C4-2B (cell line): ENCODE measurements around the gene CHST11.

Source experiments
- H3K27ac ChIP-seq: fragments of 450-650 bp; 2 replicates; pipeline ENCODE4 v1.5.1; 2017
- CTCF ChIP-seq: fragments of 450-650 bp; conservative IDR thresholded peaks from 2 replicates; pipeline ENCODE4 v1.5.1; 2017; ENCODE audit warnings: mild to moderate bottlenecking
- ZFX ChIP-seq: fragments of 450-650 bp; IDR thresholded peaks from 2 replicates; pipeline ENCODE4 v1.6.1; 2017

CHST11 gene

GRCh38 chr12:104747330-104747729 lies 290.6 kb downstream of the CHST11 start:
- TF ChIP-seq ZFX (no peak), CTCF (no peak)
- H3K27ac ChIP-seq: no peak overlapping the region

- H3K27ac ChIP-seq: no peak overlapping the region
Observed at GRCh38 chr12:104747955-104748354, 291.2 kb downstream of the CHST11 start.

GRCh38 chr12:104748356-104748755 lies 291.6 kb downstream of the CHST11 start:
- TF ChIP-seq ZFX (no peak), CTCF (no peak)
- no peak overlapping the region for H3K27ac ChIP-seq

More at GRCh38 chr12:104747955-104748354, 291.2 kb downstream of the CHST11 start:
- TF ChIP-seq CTCF (no peak), ZFX (no peak)

GRCh38 chr12:104748790-104749189 lies 292.0 kb downstream of the CHST11 start:
- TF ChIP-seq ZFX: no peak
- no peak for TF ChIP-seq CTCF

GRCh38 chr12:104749545-104749944 lies 292.8 kb downstream of the CHST11 start:
- no peak overlapping the region for H3K27ac ChIP-seq
- TF ChIP-seq ZFX: no peak
- TF ChIP-seq CTCF: no peak

More at GRCh38 chr12:104748790-104749189, 292.0 kb downstream of the CHST11 start:
- no peak overlapping the region for H3K27ac ChIP-seq

- no peak overlapping the region for H3K27ac ChIP-seq
Observed at GRCh38 chr12:104750061-104750460, 293.3 kb downstream of the CHST11 start.

GRCh38 chr12:104751120-104751519 lies 294.4 kb downstream of the CHST11 start:
- H3K27ac ChIP-seq: no peak overlapping the region
- TF ChIP-seq ZFX (no peak), CTCF (no peak)

More at GRCh38 chr12:104750061-104750460, 293.3 kb downstream of the CHST11 start:
- TF ChIP-seq ZFX (no peak), CTCF (no peak)
